B cell (primary cell): Measurements from ENCODE around the gene KCNJ6. TPM values are rescaled to one million over a fixed set of nuclear protein-coding genes. Genes with fewer than 3 reads are reported as not detected.

Experiments
- ATAC-seq: fragments of 200-7000 bp; cut with Tn5 transposase; one replicate; pipeline ENCODE4 v1.10.0; 2021; ENCODE audit warnings: low read depth, mild to moderate bottlenecking, moderate number of reproducible peaks, moderate library complexity
- CTCF ChIA-PET: fragments of 350-600 bp; sonication (Branson Sonifier 250); formaldehyde crosslinking; loops from one replicate; lab custom pipeline; 2021; ENCODE audit warnings: antibody characterized with exemption, inconsistent platforms; lab: Charles Lee
- POLR2A ChIA-PET: fragments of 350-600 bp; sonication (Branson Sonifier 250); formaldehyde crosslinking; loops from one replicate; lab custom pipeline; 2021; ENCODE audit warnings: antibody characterized with exemption; lab: Charles Lee
- DNase-seq: peaks from one replicate; pipeline ENCODE4 v3.0.0; 2013
- H2AFZ ChIP-seq: 2 replicates; pipeline ENCODE4 v1.6.1; 2012; ENCODE audit warnings: mild to moderate bottlenecking, low read depth, low read length; ENCODE audit not compliant: insufficient read depth, poor library complexity, severe bottlenecking
- H3K27ac ChIP-seq, 2 donors: 1 replicate in 1 of 2; 2 replicates in 1 of 2; pipeline ENCODE4 v1.5.1; 2012 to 2013; ENCODE audit warnings: low read length in 2 of 2, mild to moderate bottlenecking in 2 of 2, moderate library complexity in 1 of 2
- H3K27me3 ChIP-seq, 4 experiments: fragments of 200-600 bp in 1 of 4; sonication (generic) in 1 of 4; replicated peaks in 1 of 4; 1 replicate in 2 of 4; 2 replicates in 2 of 4; pipeline versions ENCODE4 v1.6.1 to v1.7.0; 2013 to 2016; ENCODE audit warnings: low read length in 3 of 4, mild to moderate bottlenecking in 2 of 4, mixed read lengths in 1 of 4, moderate library complexity in 1 of 4; ENCODE audit not compliant: insufficient read depth in 4 of 4, control insufficient read depth in 3 of 4; ENCODE audit errors: control extremely low read depth in 1 of 4
- H3K36me3 ChIP-seq, 2 experiments: replicated peaks in 1 of 2; 1 replicate in 1 of 2; 2 replicates in 1 of 2; pipeline versions ENCODE4 v1.6.1 to v1.7.1; 2013; ENCODE audit warnings: low read length in 1 of 2; ENCODE audit not compliant: insufficient read depth in 2 of 2, control insufficient read depth in 1 of 2; ENCODE audit errors: control extremely low read depth in 1 of 2, extremely low read depth in 1 of 2
- H3K4me1 ChIP-seq, 2 donors: fragments of 200-600 bp in 1 of 2; sonication (generic) in 1 of 2; 1 replicate in 1 of 2; 2 replicates in 1 of 2; pipeline versions ENCODE4 v1.5.1 to v1.6.1; 2013 to 2017; ENCODE audit warnings: low read length in 2 of 2; ENCODE audit not compliant: control insufficient read depth in 2 of 2, insufficient read depth in 2 of 2
- H3K4me2 ChIP-seq: replicated peaks from 2 replicates; pipeline ENCODE3; 2012; ENCODE audit warnings: mild to moderate bottlenecking, low read depth, low read length; ENCODE audit not compliant: poor library complexity, severe bottlenecking
- H3K4me3 ChIP-seq, 5 experiments: fragments of 200-600 bp in 1 of 5; sonication (generic) in 1 of 5; 1 replicate in 3 of 5; 2 replicates in 2 of 5; pipeline versions ENCODE4 v1.5.1 to v1.7.0; 2011 to 2016; ENCODE audit warnings: low read length in 4 of 5, mild to moderate bottlenecking in 4 of 5, low read depth in 2 of 5, control low read depth in 1 of 5, moderate library complexity in 1 of 5; ENCODE audit not compliant: insufficient read depth in 1 of 5; ENCODE audit errors: control extremely low read depth in 1 of 5, extremely low read depth in 1 of 5
- H3K79me2 ChIP-seq: fragments of 200-600 bp; sonication (generic); one replicate; pipeline ENCODE4 v1.6.0; 2016; ENCODE audit warnings: low read length; ENCODE audit not compliant: control insufficient read depth, insufficient read depth
- H3K9ac ChIP-seq: fragments of 200-600 bp; sonication (generic); 2 replicates; pipeline ENCODE4 v1.6.1; 2017; ENCODE audit warnings: mild to moderate bottlenecking, low read length, moderate library complexity
- H3K9me3 ChIP-seq, 3 donors: one replicate each; pipeline versions ENCODE4 v1.6.1 to v1.7.1; 2013; ENCODE audit warnings: low read length in 2 of 3; ENCODE audit not compliant: control insufficient read depth in 2 of 3, insufficient read depth in 1 of 3; ENCODE audit errors: control extremely low read depth in 1 of 3
- H4K20me1 ChIP-seq: 2 replicates; pipeline ENCODE4 v1.6.0; 2012; ENCODE audit warnings: mild to moderate bottlenecking, low read length; ENCODE audit not compliant: insufficient read depth, control insufficient read depth, poor library complexity, severe bottlenecking
- H3K27ac Mint-ChIP-seq: one replicate; pipeline ENCODE4 v1.8.0; 2021; ENCODE audit warnings: mixed read lengths
- H3K27me3 Mint-ChIP-seq: one replicate; pipeline ENCODE4 v1.8.0; 2021; ENCODE audit warnings: mixed read lengths
- H3K4me1 Mint-ChIP-seq: one replicate; pipeline ENCODE4 v1.8.0; 2021; ENCODE audit warnings: mixed read lengths
- H3K4me3 Mint-ChIP-seq: one replicate; pipeline ENCODE4 v1.8.0; 2021; ENCODE audit warnings: mixed read lengths
- H3K9me3 Mint-ChIP-seq: one replicate; pipeline ENCODE4 v1.8.0; 2022; ENCODE audit warnings: mixed read lengths; ENCODE audit not compliant: insufficient read depth
- CTCF ChIP-seq: fragments of 200-600 bp; IDR thresholded peaks from one replicate; pipeline ENCODE4 v1.8.0; 2022; ENCODE audit warnings: antibody characterized with exemption, mild to moderate bottlenecking
- EZH2 ChIP-seq: IDR thresholded peaks from 2 replicates; pipeline ENCODE4 v1.6.1; 2012; ENCODE audit warnings: borderline replicate concordance, low read depth, mild to moderate bottlenecking, moderate library complexity, low read length; ENCODE audit not compliant: insufficient read depth, poor library complexity, severe bottlenecking
- WGBS: methylation state at CpG from one replicate; pipeline ENCODE4 v1.1.5; 2013; ENCODE audit warnings: missing lambda C conversion rate; ENCODE audit not compliant: insufficient coverage; 5-methylcytosine and 5-hydroxymethylcytosine counted together
- intact Hi-C: fragments of 100-400 bp; cut with micrococcal nuclease; formaldehyde crosslinking; loops from one replicate; pipeline ENCODE4 v1.10.0; 2022
- polyA plus RNA-seq: library from polyadenylated mRNA; depleted of rRNA; stranded (reverse); fragments of >200 nt; gene quantifications from 2 replicates; pipeline ENCODE4 v1.2.3, GENCODE V29; 2012
- total RNA-seq, 2 donors: library from RNA; stranded (reverse); fragments of 120-200 nt in 1 of 2; gene quantifications; 1 replicate in 1 of 2; 2 replicates in 1 of 2; pipeline versions ENCODE4 v1.2.3 to v1.2.4, GENCODE V29; 2013 to 2022

The KCNJ6 gene
- total and polyA plus RNA-seq, 2 donors (not counting 1 experiment from before 2014, with no cell fraction given): not detected

- no peaks in the 10 kb centered on the region for H3K9me3 Mint-ChIP-seq
- ATAC-seq (no peak), DNase-seq (no peak)
- no peak overlapping the region for H3K4me2 ChIP-seq
- H3K79me2 ChIP-seq: no peaks in the 10 kb centered on the region
- no peaks in the 10 kb centered on the region for H4K20me1 ChIP-seq
- H3K9me3 ChIP-seq: no peaks in the 10 kb centered on the region
- no peak overlapping the region for H3K9ac ChIP-seq
- H3K27ac ChIP-seq: no peak overlapping the region
- no peak overlapping the region for H3K4me3 Mint-ChIP-seq
- peaks cover 4% of the 10 kb centered on the region for H3K27me3 Mint-ChIP-seq
- CTCF ChIA-PET: no interaction called here
- no peaks in the 10 kb centered on the region for H3K4me1 ChIP-seq
- TF ChIP-seq CTCF (no peak), EZH2 (no peak)
- intact Hi-C loops: no loop called here
- H3K36me3 ChIP-seq: no peaks in the 10 kb centered on the region
- H3K27ac Mint-ChIP-seq: no peak overlapping the region
- POLR2A ChIA-PET: no interaction called here
- no peak overlapping the region for H2AFZ ChIP-seq
- H3K27me3 ChIP-seq: no peaks in the 10 kb centered on the region
- no peaks in the 10 kb centered on the region for H3K4me1 Mint-ChIP-seq
- WGBS: 97% methylated on average over 13 of the region's 13 CpGs
- H3K4me3 ChIP-seq: no peak overlapping the region
Measured at GRCh38 chr21:37796011-37796410, 120.2 kb downstream of the KCNJ6 start.

GRCh38 chr21:37793660-37794059 lies 122.6 kb downstream of the KCNJ6 start:
- Mint-ChIP-seq H3K9me3 (peaks cover 7% of the 10 kb centered on the region), H3K27me3 (no peaks in the 10 kb centered on the region), H3K4me1 (no peaks in the 10 kb centered on the region), H3K4me3 (no peak overlapping the region), H3K27ac (no peak overlapping the region)
- ChIA-PET POLR2A (no interaction called here), CTCF (no interaction called here)
- no peak for DNase-seq
- H4K20me1 ChIP-seq: no peaks in the 10 kb centered on the region
- no peaks in the 10 kb centered on the region for H3K79me2 ChIP-seq
- TF ChIP-seq CTCF (no peak), EZH2 (no peak)
- intact Hi-C loops: no loop called here
- H3K27ac ChIP-seq: no peak overlapping the region
- no peaks in the 10 kb centered on the region for H3K27me3 ChIP-seq
- WGBS: no CpG with 5 or more reads among the region's 1 CpG
- no peak overlapping the region for H2AFZ ChIP-seq
- ATAC-seq: no peak
- no peak overlapping the region for H3K4me2 ChIP-seq
- no peaks in the 10 kb centered on the region for H3K4me1 ChIP-seq
- no peak overlapping the region for H3K4me3 ChIP-seq
- peaks cover 0 to under 1% (median 0%) of the 10 kb centered on the region in 3 donors for H3K9me3 ChIP-seq
- no peak overlapping the region for H3K9ac ChIP-seq
- H3K36me3 ChIP-seq: no peaks in the 10 kb centered on the region
